ENCODE measurements around the gene MYO5A. TPM values are rescaled to one million over a fixed set of nuclear protein-coding genes. Genes with fewer than 3 reads are reported as not detected.

The MYO5A gene
- total and polyA plus RNA-seq, 3 donors from 2014 or later: 11.7 to 35.5 (median 24.3) TPM

DNA sequence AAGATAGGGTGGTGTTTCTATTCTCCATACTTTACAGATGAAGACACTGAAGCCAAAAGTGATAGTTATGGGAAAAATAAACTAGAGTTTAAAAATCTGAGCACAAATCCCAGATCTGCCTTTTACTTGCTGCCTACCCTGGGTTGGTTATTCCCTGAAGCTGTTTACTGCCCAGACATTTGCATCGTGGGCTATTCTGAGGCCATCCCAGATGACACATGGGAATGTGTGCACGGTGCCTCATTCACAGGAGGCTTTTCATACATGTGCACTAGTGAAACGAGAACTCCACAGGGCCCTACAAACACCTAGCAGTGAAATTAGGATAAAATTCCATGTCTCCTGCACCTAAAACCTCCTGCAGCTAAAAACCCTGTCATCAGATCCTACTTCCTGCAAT lies 250.5 kb downstream of the MYO5A start:
- TF ChIP-seq, protein P1, sequence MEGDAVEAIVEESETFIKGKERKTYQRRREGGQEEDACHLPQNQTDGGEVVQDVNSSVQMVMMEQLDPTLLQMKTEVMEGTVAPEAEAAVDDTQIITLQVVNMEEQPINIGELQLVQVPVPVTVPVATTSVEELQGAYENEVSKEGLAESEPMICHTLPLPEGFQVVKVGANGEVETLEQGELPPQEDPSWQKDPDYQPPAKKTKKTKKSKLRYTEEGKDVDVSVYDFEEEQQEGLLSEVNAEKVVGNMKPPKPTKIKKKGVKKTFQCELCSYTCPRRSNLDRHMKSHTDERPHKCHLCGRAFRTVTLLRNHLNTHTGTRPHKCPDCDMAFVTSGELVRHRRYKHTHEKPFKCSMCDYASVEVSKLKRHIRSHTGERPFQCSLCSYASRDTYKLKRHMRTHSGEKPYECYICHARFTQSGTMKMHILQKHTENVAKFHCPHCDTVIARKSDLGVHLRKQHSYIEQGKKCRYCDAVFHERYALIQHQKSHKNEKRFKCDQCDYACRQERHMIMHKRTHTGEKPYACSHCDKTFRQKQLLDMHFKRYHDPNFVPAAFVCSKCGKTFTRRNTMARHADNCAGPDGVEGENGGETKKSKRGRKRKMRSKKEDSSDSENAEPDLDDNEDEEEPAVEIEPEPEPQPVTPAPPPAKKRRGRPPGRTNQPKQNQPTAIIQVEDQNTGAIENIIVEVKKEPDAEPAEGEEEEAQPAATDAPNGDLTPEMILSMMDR (IDR thresholded peaks at IDR 0.05): no peak
- no peak for TF ChIP-seq POLR2A (IDR thresholded peaks at IDR 0.05)
- Histone ChIP-seq H3K27ac (no peak overlapping the region), H3K36me3 (ENCODE audit: low read depth, missing control alignments) (no peaks in the 10 kb centered on the region), H3K9me3 (no peaks in the 10 kb centered on the region), H3K4me1 (peaks cover 9% of the 10 kb centered on the region), H3K27me3 (no peaks in the 10 kb centered on the region), H3K4me3 (no peak overlapping the region)
- WGBS, 2 donors: 81 to 90% methylated on average over 3 of the region's 3 CpGs
- no peak for DNase-seq
- intact Hi-C loops (cut with DNase I; ENCODE audit: low total_unique reads): no loop called here

DNA sequence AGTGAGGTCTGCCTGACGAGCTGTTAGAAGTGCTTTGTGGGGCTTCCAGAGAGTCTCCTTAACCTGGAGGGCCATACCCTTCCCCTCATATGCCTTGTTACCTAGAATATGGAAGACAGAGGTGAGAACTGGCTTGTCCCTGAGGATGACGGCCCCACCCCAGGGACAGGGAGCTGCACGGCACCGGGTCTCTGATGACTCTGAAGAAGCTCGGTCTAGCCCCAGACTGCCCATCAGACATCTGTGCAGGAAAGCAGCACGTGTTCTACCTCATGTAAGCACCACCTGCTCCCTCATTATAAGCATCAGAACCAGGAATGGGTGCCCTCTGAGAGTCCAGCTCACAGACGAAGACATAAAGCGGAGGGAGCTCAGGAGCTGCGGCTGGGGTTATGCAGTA lies 251.1 kb downstream of the MYO5A start:
- 91 to 94% methylated on average over 9 of the region's 9 CpGs for WGBS, 2 donors
- no peaks in the 10 kb centered on the region for H3K9me3 ChIP-seq
- H3K4me1 ChIP-seq: peaks cover 3% of the 10 kb centered on the region
- intact Hi-C loops (cut with DNase I; ENCODE audit: low total_unique reads): no loop called here
- no peak for DNase-seq
- no peaks in the 10 kb centered on the region for H3K27me3 ChIP-seq
- no peak overlapping the region for H3K4me3 ChIP-seq
- no peak overlapping the region for H3K27ac ChIP-seq
- TF ChIP-seq POLR2A (IDR thresholded peaks at IDR 0.05): no peak
- TF ChIP-seq, protein P1 (IDR thresholded peaks at IDR 0.05): no peak
- H3K36me3 ChIP-seq (ENCODE audit: low read depth, missing control alignments): no peaks in the 10 kb centered on the region

DNA sequence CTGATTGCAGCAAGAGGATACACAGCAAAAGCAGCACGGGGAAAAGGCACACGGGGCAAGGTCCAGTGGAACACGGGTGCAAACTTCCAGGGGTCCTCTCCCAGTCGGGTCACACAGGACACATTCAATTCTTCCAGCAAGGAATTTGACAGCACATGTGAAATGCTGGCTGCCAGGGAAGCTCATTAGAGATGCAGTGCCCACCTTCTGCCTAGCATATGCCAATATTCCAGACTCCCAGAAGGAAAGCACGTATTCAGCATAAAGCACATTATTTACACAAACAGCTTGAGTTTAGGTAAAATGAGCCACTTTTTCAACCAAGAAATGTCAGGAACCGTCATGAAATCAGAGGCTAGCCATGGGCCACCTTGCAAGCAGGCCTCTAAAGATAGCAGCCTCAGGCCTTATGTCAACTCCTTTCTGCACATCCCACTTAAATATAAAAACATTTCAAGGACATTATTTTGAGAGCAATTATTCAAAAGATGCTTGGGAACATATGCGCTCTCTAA lies 252.4 kb downstream of the MYO5A start:
- TF ChIP-seq POLR2A (IDR thresholded peaks at IDR 0.05): no peak
- TF ChIP-seq, protein P1 (IDR thresholded peaks at IDR 0.05): no peak
- Histone ChIP-seq H3K9me3 (no peaks in the 10 kb centered on the region), H3K4me1 (no peaks in the 10 kb centered on the region), H3K27me3 (no peaks in the 10 kb centered on the region), H3K27ac (no peak overlapping the region), H3K36me3 (ENCODE audit: low read depth, missing control alignments) (no peaks in the 10 kb centered on the region), H3K4me3 (no peak overlapping the region)
- 84 to 87% methylated on average over 7 of the region's 7 CpGs for WGBS, 2 donors
- intact Hi-C loops (cut with DNase I; ENCODE audit: low total_unique reads): no loop called here
- DNase-seq: no peak

DNA sequence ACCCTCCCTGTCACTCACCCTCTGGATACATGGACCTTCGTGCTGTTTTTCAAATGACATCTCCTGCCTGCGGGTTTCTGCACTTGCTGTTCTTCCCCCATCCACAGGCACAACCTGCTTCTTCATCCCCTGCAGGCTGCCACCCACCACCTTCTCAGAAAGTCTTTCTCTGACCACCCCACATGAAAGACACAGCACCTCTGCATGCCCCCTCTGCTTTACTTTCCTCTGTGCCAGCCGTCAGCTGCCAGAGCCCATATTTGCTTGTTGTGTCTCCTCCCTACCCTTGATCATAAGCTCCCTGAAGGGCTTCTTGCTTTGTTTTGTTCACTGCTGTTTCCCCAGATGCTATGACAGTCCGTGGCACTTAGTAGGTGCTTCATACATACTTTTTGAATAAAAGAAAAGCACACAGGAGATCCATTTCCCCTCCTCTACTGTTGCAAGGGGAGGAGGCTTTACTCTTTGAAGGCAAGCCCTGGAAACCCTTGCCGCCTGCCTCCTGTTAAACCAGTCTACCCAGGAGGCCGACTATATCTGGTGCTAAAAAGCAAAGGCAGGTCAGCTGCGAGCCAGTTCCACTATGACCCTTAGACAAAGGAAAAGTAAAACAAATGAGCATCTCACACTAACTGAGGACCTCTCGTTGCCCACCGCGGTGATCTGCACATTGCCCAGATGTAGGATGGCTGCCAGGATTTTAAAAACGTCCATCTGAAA lies 265.0 kb downstream of the MYO5A start:
- Histone ChIP-seq H3K4me1 (peaks cover 21% of the 10 kb centered on the region), H3K9me3 (no peaks in the 10 kb centered on the region), H3K27me3 (no peaks in the 10 kb centered on the region), H3K36me3 (ENCODE audit: low read depth, missing control alignments) (no peaks in the 10 kb centered on the region), H3K27ac (no peak overlapping the region), H3K4me3 (no peak overlapping the region)
- no peak for TF ChIP-seq POLR2A (IDR thresholded peaks at IDR 0.05)
- TF ChIP-seq, protein P1 (IDR thresholded peaks at IDR 0.05): no peak
- no peak for DNase-seq
- WGBS, 2 donors: 81 to 89% methylated on average over 11 of the region's 11 CpGs
- intact Hi-C loops (cut with DNase I; ENCODE audit: low total_unique reads): no loop called here

DNA sequence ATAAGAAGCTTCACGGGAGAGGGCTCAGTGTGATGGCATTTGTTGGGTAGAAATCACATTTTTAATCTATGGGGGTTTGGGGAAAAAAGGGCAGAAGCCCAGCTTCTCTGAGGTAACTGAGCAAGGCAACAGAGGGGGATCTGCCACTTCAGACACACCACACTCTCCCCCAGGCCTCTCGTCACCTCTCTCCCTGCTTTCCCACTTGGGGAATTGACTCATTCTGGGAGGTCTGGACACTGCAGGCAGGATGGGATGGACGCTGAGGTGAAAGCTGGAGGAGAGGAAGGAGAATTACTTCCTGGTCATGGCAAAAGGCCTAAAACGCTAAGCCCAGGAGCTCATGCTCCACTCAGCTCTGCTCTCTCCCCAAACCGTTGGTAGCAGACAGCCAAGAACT lies 266.3 kb downstream of the MYO5A start:
- Histone ChIP-seq H3K36me3 (ENCODE audit: low read depth, missing control alignments) (no peaks in the 10 kb centered on the region), H3K27me3 (no peaks in the 10 kb centered on the region), H3K4me1 (peaks cover 21% of the 10 kb centered on the region), H3K9me3 (no peaks in the 10 kb centered on the region), H3K4me3 (no peak overlapping the region), H3K27ac (peak overlapping the region; percentile 8 to 74)
- intact Hi-C loops (cut with DNase I; ENCODE audit: low total_unique reads): no loop called here
- DNase-seq: no peak
- TF ChIP-seq POLR2A (IDR thresholded peaks at IDR 0.05): no peak
- TF ChIP-seq, protein P1 (IDR thresholded peaks at IDR 0.05): no peak
- 68 to 72% methylated on average over 5 of the region's 5 CpGs for WGBS, 2 donors
